DOHH2 (cell line): Measurements from ENCODE around the gene GMDS.

ENCODE experiments used
- CTCF ChIP-seq: fragments of 200-600 bp; sonication (generic); IDR thresholded peaks from one replicate; pipeline ENCODE4 v1.5.1; 2014; ENCODE audit warnings: antibody characterized with exemption, mild to moderate bottlenecking, low read depth, low read length; ENCODE audit not compliant: poor library complexity, severe bottlenecking
- EZH2phosphoT487 ChIP-seq: fragments of 200-600 bp; sonication (generic); IDR thresholded peaks from 2 replicates; pipeline ENCODE4 v1.6.1; 2017; ENCODE audit warnings: borderline replicate concordance, mild to moderate bottlenecking, antibody characterized with exemption, low read length, moderate library complexity, mixed read lengths

- TF ChIP-seq CTCF (no peak), EZH2phosphoT487 (no peak)
Measured at GRCh38 chr6:1766654-1767053, 478.8 kb downstream of the GMDS start.
